SK-N-MC (cell line): ENCODE measurements around the gene OSBPL10.

Source experiments
- EZH2 ChIP-seq: fragments of 200-600 bp; sonication (generic); IDR thresholded peaks from one replicate; pipeline ENCODE4 v1.6.1; 2017; ENCODE audit warnings: antibody characterized with exemption
- POLR2AphosphoS5 ChIP-seq: IDR thresholded peaks from 2 replicates; pipeline ENCODE4 v1.6.1; 2012; ENCODE audit warnings: mild to moderate bottlenecking, low read depth, low read length, borderline replicate concordance

DNA sequence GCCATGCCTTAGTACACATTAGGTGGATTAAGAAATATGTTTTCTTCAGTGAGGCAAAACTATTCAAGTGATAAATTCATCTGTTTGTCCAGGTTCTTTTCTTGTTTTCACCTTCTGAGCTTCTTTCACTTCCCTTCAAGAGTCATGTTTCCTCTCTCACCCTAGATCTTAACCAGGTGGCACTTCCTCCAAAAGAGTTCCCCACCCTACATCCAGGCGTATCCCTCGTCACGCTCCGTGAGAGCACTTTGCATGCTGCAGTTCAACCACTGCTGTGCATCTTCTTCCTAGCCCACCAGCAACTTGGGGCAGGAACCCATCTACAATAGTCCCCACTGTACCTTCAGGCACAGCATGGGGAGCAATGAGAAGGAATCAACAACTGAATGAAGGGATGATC lies 28.9 kb downstream of the OSBPL10 start:
- TF ChIP-seq EZH2 (no peak), POLR2AphosphoS5 (no peak)
